HG03575 (cell line): Measurements from ENCODE around the gene RPL10A.
"Not testable (repeated sequence)": the region's sequence is repeated elsewhere in the genome, so short reads cannot be mapped to it uniquely, and the experiment has no call there.

Experiments
- ATAC-seq: cut with Tn5 transposase; IDR thresholded peaks from one replicate; pipeline ENCODE4 v1.9.1; 2021; ENCODE audit not compliant: unreplicated experiment, insufficient number of reproducible peaks, low FRiP score; ENCODE audit errors: extremely low read depth

The RPL10A gene

DNA sequence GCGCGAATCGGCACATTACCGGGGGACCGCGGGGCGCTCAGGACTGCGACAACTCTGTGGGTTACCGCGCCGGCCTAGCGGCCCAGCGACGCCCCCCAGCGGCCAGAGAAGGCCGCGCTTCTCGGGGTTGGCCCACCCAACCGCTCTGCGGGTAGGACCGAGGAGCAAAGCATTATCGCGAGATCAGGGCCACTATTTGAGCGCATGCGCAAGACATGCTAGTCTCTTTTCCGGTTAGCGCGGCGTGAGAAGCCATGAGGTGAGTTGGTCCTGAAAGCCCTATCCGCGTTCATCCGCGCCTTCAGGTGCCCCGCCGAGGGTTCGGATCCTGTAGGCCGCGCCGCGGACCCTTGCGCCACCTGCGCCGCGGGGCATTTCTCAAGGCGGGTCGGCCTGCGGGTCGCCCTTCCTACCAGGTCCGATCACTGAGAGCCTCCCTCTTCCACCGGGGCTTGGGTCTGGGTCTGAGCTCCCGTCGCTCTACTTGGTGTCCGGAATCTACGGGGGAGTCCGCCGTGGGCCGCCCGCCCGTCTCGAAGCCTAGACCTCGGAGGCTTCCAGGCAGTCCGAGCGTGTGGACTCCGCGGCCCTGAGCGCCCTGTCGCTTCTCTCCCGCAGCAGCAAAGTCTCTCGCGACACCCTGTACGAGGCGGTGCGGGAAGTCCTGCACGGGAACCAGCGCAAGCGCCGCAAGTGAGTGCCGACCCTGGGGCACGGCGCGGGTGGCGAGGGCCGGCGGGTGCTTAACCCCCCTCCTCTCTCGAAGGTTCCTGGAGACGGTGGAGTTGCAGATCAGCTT is at the start of gene RPL10A:
RPL10A (plus strand) TSS at position 221 of the 799 bp plus-strand sequence; CDS start at position 255, 34 bp downstream.
- ATAC-seq, result no peak

DNA sequence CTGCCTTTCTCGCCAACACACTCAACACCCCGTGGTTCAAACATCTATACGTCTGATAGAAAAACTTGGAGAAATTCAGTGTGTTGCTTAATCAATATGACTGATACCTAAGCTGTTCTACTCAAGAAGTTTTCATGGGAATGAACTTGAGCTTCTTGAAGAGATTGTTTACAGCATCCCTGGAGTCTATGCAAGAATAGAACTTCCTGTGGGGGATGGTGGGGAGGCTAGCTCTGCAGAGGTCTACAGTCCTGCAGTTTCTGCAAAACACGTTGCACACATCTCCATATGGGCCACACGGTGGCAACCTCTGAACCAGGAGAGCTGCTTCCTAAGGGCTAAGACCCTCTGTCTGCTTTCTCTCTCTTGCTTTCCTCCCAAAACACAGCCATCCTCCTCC is 48.8 kb upstream of the RPL10A start:
- ATAC-seq, result no peak

DNA sequence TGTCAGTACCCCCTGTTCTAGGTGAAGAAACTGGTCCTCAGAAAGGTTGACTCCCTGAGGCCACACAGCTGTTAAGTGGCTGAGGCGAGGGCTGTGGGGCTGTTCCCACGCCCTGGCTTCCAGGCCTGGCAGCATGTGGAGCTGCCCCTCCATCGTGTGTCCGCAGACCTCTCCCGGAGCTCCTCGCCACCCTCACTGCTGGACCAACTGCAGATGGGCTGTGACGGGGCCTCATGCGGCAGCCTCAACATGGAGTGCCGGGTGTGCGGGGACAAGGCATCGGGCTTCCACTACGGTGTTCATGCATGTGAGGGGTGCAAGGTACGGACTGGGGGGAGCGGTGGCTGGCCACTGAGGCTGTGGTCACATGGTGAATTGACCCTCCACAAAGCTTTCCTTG is 48.2 kb upstream of the RPL10A start:
- no peak for ATAC-seq

GRCh38 chr6:35425284-35425683 is 42.9 kb upstream of the RPL10A start:
- ATAC-seq, result no peak

- no peak for ATAC-seq
These were observed 42.1 kb upstream of the RPL10A start for GRCh38 chr6:35426074-35426473.

GRCh38 chr6:35427435-35427834 is 40.8 kb upstream of the RPL10A start:
- no peak for ATAC-seq

DNA sequence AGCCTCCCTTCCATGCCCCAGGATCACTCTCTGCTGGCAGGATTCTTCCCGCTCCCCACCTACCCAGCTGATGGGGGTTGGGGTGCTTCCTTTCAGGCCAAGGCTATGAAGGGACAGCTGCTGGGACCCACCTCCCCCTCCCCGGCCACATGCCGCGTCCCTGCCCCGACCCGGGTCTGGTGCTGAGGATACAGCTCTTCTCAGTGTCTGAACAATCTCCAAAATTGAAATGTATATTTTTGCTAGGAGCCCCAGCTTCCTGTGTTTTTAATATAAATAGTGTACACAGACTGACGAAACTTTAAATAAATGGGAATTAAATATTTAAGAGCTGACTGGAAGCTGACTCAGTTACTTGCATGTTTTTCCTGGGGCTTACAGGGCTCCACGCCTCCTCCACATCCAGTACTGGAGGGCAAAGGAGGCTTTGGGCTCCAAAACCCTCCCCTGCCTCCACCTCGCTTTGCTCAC is 40.3 kb upstream of the RPL10A start:
- no peak for ATAC-seq

DNA sequence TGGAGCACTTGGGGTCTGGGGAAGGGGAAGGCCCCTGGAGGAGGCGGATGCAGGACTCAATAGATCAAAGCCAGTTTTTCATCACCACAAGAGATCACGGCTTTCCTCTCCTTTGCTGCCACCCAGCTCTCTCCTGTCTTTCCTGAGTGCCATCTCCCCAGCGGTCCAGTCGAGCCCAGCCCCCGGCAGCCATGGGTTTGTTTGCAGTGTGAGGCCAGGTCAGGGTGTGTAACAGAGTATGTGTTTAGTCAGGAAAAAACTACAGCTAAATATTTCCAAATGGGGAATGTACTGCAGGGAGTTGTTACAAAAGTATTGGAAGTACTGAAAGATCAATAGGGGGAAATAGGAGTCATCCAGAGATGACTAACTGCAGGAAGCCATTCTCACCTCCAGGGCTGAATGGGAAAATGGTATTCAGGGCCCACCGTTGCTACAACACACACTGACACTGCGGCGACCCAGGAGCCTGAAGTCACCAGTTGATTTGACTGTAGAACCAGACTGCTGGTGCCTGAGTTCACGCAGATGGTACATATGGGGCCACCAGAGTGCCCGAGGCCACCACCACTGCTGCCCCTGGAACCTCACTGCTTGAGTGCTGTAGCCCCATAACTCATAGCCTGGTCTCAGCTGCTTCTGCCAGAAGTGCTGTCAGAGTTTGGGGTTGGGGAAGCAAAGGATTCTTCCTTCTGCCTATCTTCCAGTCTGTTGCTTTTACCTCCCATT is 39.6 kb upstream of the RPL10A start:
- ATAC-seq, result no peak

DNA sequence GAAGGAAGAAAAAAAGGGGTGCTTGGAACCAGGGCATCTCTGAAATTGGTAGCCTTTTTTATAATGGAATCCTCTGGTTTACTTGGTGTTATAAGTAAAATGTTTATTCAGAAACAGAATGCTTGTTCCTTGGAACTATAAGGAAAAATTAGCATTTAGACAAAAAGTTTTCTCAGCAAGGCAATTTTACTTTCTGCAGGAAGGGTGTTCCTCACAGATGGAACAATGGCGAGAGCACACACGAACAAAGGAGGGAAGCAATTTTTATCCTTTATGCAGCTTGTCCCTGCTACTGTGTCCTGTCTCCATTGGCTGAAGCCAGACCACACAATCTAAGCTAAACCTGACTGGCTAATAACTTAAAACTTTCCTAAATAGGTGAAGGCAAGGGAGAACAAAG is 38.7 kb upstream of the RPL10A start:
- ATAC-seq, result no peak

- no peak for ATAC-seq
These were observed 35.9 kb upstream of the RPL10A start for GRCh38 chr6:35432291-35432690.

- not testable (repeated sequence) for ATAC-seq
These were observed 35.5 kb upstream of the RPL10A start for GRCh38 chr6:35432702-35433101.

DNA sequence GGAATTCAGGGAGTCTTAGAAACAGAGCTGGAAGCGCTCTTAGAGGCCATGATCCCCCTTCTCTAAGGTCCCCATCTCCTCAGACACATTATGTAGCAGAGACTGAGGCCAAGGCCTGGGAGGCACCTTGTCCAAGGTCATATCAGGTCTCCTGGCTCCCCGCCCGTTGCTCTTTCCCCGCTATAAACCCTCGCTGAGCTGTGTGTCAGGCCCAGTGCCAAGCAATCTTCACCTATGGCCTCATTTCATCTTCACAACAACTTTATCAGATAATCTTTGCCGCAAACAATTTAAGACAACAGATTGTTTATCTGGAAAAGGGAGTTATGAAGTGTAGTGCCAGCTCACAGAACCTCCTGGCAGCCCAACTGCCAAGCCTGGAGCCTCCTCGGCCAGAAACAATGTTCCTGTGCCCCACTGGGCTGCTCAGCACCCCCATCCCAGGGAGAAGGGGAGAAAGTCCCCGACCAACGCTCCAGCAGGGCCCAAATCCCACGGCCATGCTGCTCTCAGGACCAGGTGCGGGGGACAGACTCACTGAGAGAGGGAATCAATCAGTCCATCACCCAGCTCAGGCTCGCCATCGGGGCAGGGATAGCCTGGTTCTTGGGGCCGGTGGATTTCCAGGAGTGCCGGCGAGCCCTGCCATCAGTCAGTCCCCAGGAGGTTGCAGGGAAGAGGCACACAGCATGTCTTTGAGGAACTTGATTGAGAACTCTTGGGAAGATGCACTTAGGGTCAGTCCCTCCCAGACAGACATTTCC is 32.9 kb upstream of the RPL10A start:
- no peak for ATAC-seq

GRCh38 chr6:35436071-35436857 is 31.9 kb upstream of the RPL10A start:
- ATAC-seq, result no peak

- not testable (repeated sequence) for ATAC-seq
These were observed 29.7 kb upstream of the RPL10A start for GRCh38 chr6:35438378-35439065.

DNA sequence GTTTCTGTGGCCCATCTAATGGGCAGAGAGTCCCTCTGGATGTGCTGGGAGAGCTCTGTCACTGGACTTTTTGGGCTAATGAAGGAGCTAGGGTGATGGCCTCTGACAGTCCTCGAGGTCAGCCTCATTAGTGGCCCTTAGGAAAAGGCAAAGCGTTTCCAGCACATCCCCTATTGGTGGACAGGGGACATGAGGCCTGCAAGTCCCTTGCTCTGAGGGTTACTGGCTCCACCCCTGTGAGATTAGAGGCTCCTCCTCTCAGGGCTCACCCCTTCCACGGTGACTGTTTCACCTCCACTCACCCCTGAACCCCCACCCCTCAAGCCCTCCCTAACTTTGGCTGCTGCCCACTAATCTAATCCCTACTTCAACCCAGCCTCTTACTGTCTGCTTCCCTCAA is 28.9 kb upstream of the RPL10A start:
- no peak for ATAC-seq

DNA sequence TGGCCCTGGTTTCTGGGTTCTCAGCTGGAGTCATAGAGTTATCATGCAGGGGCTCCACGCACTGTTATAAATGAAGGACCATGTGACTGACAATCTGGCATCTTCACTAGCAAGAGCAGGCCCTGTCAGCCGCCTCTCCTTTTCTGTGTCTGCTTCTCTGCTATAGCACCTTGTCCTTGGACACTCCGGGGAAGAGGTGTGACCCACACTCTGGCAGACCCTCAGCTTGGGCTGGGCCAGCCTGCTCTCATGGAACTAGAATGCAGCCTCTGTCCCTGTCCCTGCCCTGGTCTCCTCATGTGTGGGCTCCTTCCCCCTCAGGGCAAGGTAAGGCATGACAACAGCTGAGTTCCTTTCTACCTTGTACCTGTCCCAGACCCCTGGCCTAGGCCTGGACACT is 27.0 kb upstream of the RPL10A start:
- ATAC-seq, result no peak

- no peak for ATAC-seq
These were observed 26.6 kb upstream of the RPL10A start for GRCh38 chr6:35441642-35442041.

- no peak for ATAC-seq
These were observed 25.5 kb upstream of the RPL10A start for GRCh38 chr6:35442693-35443092.
